GM12874 (cell line): ENCODE results near the gene DOCK10.

Source experiments
- TF ChIP-seq, protein P1 (sequence below): IDR thresholded peaks from 2 replicates; pipeline ENCODE4 v1.5.1; 2011; ENCODE audit warnings: low read depth, mild to moderate bottlenecking, control low read depth, low read length, moderate library complexity; ENCODE audit not compliant: insufficient read depth

The DOCK10 gene

GRCh38 chr2:224932522-224932921 lies 109.7 kb downstream of the DOCK10 start:
- TF ChIP-seq, protein P1, sequence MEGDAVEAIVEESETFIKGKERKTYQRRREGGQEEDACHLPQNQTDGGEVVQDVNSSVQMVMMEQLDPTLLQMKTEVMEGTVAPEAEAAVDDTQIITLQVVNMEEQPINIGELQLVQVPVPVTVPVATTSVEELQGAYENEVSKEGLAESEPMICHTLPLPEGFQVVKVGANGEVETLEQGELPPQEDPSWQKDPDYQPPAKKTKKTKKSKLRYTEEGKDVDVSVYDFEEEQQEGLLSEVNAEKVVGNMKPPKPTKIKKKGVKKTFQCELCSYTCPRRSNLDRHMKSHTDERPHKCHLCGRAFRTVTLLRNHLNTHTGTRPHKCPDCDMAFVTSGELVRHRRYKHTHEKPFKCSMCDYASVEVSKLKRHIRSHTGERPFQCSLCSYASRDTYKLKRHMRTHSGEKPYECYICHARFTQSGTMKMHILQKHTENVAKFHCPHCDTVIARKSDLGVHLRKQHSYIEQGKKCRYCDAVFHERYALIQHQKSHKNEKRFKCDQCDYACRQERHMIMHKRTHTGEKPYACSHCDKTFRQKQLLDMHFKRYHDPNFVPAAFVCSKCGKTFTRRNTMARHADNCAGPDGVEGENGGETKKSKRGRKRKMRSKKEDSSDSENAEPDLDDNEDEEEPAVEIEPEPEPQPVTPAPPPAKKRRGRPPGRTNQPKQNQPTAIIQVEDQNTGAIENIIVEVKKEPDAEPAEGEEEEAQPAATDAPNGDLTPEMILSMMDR, result no peak

DNA sequence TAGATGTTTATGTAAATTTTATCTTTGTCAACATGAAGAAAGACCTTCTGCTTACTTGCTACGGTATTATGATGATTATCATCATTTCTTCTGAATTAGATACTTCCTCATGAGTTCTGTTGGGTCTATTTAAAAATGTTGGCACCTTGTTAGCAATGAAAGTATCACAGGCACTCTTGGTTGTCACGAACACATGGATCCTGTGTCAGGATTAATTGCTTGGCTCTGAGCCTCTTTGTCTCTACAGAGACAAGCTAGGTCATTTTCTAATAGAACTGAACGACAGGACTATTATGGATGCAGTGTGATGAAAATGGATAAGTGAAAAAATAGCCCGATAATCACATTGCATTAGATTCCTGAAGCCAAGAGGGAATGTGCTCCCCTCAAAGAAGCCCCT lies 110.3 kb downstream of the DOCK10 start:
- TF ChIP-seq, protein P1, result no peak

- TF ChIP-seq, protein P1, result peak; percentile 23; the same call in 1 of the 2 replicates
Observed at GRCh38 chr2:224930990-224931389, 111.3 kb downstream of the DOCK10 start.

- TF ChIP-seq, protein P1, result no peak
Observed at GRCh38 chr2:224930124-224930523, 112.1 kb downstream of the DOCK10 start.

DNA sequence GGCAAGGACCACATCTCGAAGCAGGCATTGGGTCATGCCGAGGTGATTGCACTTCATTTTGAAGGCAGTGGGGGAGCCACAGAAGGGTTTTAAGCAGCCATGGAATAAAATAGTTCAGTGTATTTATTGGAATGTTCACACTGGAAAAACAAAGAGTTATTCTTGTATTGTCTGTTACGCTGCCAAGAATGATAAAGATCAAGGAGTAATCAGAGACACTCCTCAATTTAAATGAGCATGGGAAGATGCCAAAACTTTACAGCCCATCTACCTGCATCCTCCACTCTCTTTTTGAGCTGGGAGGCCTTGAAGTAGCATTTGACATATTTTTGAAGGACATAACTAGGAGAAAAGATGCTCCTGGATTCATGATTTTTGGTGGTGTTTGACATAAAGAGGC lies 112.8 kb downstream of the DOCK10 start:
- TF ChIP-seq, protein P1, result no peak

DNA sequence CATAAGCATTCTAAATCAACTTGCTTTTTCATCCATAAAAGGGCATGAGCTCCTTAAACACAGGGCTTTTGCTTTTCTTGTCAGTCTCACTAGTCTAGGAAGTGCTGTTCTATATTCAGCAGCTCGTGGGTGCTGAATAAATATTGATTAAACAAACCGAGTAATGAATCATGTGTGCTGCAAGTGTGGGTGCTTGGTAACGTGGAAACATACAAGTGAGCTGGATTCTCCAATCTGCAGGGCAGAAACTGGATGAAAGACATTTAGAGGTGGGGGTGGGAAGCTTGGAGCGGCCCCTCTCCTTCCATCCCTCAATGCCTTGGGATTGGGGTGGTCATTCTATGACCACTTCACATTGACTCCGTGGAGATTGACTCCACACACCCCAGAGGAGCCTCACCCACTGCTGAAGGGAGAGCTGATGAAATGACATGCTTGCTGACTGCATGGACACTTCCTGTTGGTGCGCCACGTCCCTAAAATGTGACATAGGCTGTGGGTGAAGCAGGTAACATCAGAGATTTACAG lies 114.6 kb downstream of the DOCK10 start:
- TF ChIP-seq, protein P1, result no peak

DNA sequence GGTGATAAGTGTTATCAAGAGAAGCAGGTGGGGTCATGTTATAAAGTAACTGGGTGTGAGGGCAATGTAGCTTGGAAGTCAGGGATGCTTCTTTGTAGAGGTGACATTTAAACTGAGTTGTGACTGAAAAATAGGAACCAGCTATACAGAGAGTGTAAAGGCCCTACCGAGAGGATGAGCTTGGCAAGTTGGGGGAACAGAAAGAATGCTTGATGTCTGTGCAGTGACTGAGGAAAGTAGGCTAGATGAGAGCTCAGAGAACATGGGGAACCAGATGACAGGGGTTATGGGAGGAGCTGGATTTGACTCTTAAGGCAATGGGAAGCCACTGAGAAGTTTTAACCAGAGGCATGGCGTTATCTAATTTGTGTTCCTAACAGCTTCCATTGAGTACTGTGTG lies 115.3 kb downstream of the DOCK10 start:
- TF ChIP-seq, protein P1, result no peak

GRCh38 chr2:224925810-224926100 lies 116.5 kb downstream of the DOCK10 start:
- TF ChIP-seq, protein P1, result no peak
